ENCODE measurements around the gene MOBP.

GRCh38 chr3:39435006-39435748, 32.3 kb upstream of the MOBP start:
- TF ChIP-seq CTCF (IDR thresholded peaks at IDR 0.05) (no peak), POLR2A (IDR thresholded peaks at IDR 0.05) (no peak)
